NOMO-1 treated with dmso at 0.1 percent for 144 hours (cell line): ENCODE measurements around the gene DDX25.
A peak's percentile ranks its signal among the peaks of the same experiment; 100 is the strongest.
"Not testable (repeated sequence)": the region's sequence is repeated elsewhere in the genome, so short reads cannot be mapped to it uniquely, and the experiment has no call there.

Source experiments
- DNase-seq: peaks from one replicate; lab custom pipeline; 2025; ENCODE audit not compliant: unreplicated experiment; lab: John Stamatoyannopoulos, UW

DDX25 gene

GRCh38 chr11:125903711-125904659 lies at the start of gene DDX25:
DDX25 (plus strand) TSS chr11:125904508; CDS start chr11:125904518, 10 bp downstream.
- DNase-seq, result no peak

- not testable (repeated sequence) for DNase-seq
Measured at GRCh38 chr11:125857670-125858069, 46.6 kb upstream of the DDX25 start.

GRCh38 chr11:125862786-125863185 lies 41.5 kb upstream of the DDX25 start:
- DNase-seq, result not testable (repeated sequence)

- DNase-seq, result not testable (repeated sequence)
Measured at GRCh38 chr11:125865354-125865753, 39.0 kb upstream of the DDX25 start.

DNA sequence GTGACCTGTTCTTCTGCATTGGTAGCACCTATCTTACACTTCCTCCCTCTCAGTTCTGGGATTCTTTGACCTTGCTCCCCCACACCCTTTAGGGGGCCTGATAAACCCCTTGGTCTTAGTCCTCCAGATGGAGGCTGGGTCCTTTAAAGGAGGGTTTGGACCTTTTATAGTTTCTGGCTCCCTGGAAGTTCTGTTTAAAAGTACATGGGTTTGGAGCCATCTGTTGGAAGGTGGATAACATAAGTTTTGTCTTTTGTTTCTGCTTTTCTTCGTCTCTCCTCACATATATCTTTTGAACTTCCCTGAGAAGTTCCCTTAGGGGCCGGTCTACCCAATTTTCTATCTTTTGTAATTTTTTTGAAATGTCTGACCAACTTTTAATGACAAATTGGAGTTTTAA lies 34.8 kb upstream of the DDX25 start:
- no peak for DNase-seq

- no peak for DNase-seq
Measured at GRCh38 chr11:125871391-125872137, 32.7 kb upstream of the DDX25 start.

GRCh38 chr11:125872138-125872491 lies 32.2 kb upstream of the DDX25 start:
- no peak for DNase-seq

GRCh38 chr11:125873881-125874555 lies 30.3 kb upstream of the DDX25 start:
- no peak for DNase-seq

DNA sequence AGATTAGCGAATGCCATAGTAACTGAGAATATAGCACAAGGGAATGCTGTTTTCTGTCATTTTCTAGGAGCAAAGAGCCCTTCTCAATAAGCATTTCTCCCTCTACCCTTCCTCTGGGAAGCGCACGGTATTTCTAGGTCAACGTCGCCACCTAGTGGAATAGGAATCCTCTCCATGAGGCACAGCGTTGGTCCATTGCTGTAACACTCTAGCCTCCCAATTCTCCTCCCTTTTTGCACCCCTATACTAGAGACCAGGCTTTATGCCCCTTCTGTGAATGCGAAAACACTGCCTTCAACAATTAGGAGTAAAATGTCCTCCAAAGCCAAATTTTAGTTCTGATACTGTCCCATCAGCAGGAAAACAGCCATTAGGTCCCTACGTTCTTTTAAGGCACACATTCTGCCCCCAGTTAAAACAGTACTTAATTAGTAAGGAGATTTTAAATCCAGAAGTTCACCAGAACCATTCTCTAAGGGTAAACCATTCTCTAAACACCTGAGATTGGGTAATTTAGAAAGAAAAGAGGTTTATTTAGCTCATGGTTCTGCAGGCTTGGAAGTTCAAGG lies 29.7 kb upstream of the DDX25 start:
- DNase-seq, result no peak

- DNase-seq, result no peak
Measured at GRCh38 chr11:125881291-125881690, 23.0 kb upstream of the DDX25 start.

GRCh38 chr11:125883375-125883774 lies 20.9 kb upstream of the DDX25 start:
- no peak for DNase-seq

- DNase-seq, result peak; percentile 37
Measured at GRCh38 chr11:125886997-125887372, 17.3 kb upstream of the DDX25 start.

DNA sequence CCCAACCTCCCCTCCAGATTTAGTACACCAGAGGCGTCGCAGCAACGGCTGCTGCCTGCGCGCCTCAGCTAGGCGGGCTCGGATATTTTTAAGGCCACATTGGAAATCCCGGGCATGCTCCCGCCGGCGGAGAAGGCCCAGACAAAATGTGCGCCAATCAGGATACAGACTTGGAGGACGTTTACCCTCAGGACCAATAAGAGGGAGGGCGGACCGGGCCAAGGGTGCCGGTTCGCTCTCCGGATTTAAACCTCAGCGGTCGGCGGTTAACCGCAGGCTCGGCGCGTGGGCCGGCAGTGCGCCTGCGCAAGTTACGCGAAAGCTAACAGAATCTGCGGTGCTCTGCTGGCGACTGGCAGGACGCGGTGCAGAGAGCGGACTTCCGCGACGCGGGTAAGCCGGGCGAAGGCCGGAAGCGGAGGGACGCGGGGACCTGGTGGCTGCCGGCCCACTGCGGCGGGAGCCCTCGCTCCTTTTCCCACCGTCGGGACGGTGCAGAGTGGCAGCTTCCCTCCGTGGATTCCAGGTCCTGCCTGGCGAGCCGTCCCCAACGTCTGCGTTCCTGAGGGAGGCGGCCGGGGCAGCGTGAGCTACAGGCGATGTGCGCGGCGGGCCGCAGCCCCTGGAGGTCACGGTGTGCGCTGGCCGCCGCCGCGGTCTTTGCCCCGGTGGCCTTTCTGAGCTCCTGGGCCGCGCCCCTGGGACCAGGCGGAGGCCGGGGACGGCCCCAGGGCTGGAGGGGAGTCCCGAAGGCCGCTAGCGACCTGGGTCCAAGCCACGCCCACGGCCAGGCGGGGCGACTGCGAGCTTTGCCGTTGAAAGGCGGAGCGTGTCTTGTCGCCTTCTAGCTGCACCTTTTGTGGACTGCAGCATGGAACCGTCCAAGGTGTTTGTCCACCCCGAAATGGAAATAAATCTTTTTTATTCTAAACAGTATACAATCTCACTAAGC lies 16.7 kb upstream of the DDX25 start, which contains the start of gene HYLS1:
Gene HYLS1 (plus strand): TSS at position 296 of the 952 bp plus-strand sequence. CDS start 11,701 bp downstream, outside the sequence.
- DNase-seq, result peak; percentile 92

DNA sequence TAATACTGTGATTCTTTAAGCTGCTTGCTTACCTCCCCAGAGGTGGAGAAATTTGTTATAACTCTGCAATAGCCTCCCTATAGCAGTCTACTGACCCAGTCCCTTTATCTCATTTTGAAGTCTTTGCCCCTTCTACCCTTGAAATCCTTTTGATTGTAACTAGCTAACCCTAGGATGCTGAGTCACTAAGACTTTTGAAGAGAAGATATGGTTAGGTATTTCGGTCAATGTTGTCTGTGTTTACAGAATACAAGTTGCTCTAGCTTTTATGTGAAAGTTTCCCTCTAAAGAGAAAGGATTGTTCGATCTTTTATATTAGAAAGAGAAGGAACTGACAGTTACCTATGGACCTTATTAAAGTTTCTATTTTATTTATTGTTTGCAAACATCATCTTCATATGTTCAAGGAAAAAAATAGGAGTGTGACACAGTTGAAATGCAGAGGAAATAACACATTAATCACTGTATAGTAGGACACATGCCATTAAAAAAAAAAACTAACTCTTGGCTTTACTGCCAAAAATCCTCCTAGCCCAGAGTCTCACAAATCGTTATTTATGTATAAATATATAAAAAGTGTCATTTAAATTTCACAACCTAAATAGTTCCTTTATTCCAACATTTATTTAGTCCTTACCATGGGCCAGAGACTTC lies 13.7 kb upstream of the DDX25 start:
- DNase-seq, result no peak

DNA sequence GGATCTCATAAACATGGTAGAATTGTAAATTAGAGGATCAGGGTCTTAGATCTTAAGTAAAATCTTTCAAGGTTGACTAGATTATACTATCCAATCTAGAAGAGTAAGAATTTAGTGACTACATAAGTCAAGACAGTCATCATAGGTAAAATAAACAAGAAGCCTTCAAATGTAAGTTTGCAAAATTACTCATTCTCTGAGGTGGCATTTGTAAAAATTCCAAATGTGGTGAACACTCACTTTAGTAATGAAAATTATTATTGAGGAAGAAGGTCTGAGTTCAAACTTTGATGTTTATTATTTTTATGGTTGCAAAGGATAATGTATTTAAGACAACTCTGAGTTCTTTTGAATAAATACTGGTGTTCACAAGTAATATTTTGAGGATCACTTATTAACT lies 12.2 kb upstream of the DDX25 start:
- DNase-seq, result no peak

- no peak for DNase-seq
Measured at GRCh38 chr11:125892994-125893393, 11.3 kb upstream of the DDX25 start.

- DNase-seq, result no peak
Measured at GRCh38 chr11:125901872-125902271, 2.4 kb upstream of the DDX25 start.

- no peak for DNase-seq
Measured at GRCh38 chr11:125902277-125902926, 1.9 kb upstream of the DDX25 start.
